Left renal pelvis (tissue), 4 donors: ENCODE results near the gene CCDC157. TPM values are rescaled to one million over a fixed set of nuclear protein-coding genes. Genes with fewer than 3 reads are reported as not detected.
"Not testable (repeated sequence)": the region's sequence is repeated elsewhere in the genome, so short reads cannot be mapped to it uniquely, and the experiment has no call there.

Experiments used
- DNase-seq, 4 donors: peaks; one replicate each; pipeline ENCODE4 v3.0.0-alpha.2; 2013; ENCODE audit warnings: low read depth in 4 of 4, low spot score in 3 of 4
- polyA plus RNA-seq, 4 donors: library from polyadenylated mRNA; unstranded; fragments of 120-200 nt; gene quantifications; one replicate each; pipeline ENCODE4 v1.2.1, GENCODE V29; 2013; ENCODE audit not compliant: insufficient read length in 4 of 4

CCDC157 gene
- polyA plus RNA-seq, 4 donors: 1.9 to 7.8 (median 5.0) TPM

DNA sequence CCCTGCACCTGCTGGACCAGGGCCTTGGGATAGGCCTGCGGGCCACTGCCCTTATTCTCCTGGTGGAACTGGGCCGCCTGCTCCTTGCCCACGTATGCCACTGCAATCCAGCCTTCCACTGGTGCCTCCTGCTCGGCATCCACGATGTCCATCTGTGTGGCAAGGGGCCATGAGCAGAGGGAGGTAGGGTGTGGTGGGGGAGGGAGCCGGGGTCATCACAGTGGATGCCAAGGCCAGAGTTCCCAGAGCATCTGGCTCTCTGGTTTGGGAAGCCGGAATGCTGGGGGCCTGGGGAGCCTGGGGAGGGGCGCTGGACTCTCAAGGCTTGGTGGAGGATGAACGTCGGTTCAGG, 29.8 kb downstream of the CCDC157 start:
- no peak for DNase-seq

DNA sequence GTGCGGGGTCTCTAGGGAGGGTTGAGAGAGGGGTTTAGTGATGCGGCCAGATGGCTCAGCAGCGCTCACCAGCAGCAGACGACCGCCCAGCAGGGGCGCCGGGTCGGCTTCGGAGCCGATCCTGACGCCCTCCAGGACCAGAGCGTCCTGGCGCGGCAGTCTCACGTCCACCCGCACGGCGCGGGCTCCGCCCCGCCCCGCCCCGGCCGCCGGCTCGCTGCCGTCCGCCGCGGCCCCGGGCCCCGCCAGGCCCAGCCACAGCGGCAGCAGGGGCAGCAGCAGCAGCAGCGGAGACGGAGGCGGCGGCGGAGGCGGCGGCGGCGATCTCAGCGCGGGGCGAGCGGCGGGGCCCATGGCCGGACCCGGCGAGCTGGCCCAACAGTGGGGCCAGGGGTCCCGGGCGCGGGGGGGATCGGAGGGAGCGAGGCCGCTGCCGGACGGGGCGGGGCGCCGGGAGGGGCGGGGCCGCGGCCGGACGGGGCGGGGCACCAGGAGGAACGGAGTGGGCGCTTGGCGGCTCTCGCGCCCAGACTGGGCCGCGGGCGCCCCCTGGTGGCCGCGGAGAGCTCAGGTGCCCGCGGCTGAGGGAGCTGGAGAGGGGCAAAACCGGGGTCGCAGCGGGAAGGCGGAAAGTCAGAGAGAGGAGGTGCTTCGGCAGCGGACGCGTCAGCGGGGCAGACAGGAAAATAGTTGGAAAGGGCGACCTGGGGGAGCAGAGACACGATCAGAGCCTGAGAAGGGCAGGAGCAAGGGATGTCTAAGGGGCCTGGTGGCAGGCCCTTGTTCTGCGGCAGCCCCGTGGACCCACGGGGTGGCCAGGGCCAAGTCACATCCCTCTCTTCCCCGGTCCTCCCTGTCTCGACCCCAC, 30.4 kb downstream of the CCDC157 start, which contains the start of gene RNF215:
RNF215 (minus strand) TSS at position 452 of the 868 bp plus-strand sequence; CDS start at position 354, 98 bp downstream.
- peak in 3 of 4 donors; percentile 64 to 78 (median 72) for DNase-seq

DNA sequence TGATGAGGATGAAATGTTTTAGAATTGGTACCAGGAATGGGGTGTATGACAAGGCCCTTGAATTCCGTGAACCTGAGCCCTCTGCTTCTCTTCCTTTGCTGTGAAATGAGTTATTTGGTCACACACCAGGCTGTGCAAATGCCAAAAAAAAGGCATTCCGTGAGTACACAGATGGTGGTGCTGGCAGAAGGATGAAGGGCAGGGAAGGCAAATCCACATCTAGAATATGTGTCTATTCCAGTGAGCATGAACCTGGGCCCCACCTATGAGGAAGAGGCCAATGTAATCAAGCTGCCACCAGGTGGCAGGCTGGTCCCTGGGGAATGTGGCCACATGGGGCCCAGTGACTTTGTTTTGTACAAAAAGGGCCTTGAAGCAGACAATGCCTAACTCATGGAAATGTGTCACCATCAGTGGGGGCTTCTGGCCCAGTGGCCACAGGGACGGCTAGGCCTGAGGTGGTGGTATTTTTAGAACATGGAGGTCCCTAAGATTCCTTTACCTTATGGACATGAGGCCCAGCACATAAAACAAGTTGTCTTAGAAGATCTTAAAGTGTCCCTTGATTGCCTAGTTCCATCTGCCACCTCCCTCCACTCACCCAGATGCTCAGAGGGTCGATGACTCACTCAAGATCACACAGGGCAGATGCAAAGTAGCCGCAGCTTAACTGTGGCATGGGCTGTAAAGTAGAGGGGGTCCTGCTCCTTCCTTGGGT, 34.3 kb downstream of the CCDC157 start:
- DNase-seq: no peak

DNA sequence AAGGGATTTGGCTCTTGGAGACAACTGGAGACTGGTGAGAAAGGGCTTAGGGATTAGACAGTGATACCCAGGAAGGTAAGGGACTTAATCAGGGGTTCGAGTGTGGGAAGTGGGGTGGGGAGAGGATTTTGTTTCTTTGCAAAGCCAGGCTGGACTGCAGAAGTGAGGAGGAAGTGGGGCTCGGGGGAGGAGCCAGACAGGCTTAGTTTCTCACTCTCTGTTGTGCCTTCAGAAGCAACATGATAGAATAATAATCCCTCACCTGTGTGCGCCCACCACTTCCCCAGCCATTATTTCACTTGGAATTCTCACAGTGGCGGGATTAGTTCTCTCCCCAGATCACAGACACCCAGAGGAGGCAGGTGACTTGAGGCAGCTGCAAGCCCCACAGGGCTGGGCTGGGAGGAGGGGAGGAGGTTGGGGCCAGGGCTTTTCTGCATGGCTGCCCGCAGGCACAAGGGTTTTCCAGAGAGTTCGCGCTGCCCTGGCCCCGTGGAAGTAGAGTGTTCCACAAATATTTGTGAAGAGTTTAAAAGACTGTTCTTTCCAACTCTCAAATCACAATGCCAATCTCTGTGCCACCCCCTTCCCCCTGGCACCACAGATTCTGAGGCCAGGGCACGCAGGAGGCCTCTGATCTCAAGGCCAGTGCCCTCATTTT, 36.0 kb downstream of the CCDC157 start:
- no peak for DNase-seq

DNA sequence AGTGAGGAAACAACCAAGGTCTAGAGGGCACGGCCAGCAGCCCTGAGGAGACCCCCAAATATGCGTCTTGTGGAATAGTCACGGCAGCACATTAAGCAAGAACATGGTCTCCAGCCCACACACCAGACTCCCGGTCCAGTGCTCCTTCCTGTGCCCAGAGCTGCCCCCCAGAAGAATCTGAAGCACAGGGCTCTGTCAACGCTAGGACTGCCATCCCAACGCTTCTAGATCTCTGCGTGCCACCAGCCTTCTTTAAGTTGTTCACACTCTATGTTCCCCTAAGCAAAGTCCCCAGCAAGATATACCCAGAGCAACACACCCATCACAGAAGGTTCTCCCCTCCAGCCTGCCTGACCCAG, 36.5 kb downstream of the CCDC157 start:
- no peak for DNase-seq

DNA sequence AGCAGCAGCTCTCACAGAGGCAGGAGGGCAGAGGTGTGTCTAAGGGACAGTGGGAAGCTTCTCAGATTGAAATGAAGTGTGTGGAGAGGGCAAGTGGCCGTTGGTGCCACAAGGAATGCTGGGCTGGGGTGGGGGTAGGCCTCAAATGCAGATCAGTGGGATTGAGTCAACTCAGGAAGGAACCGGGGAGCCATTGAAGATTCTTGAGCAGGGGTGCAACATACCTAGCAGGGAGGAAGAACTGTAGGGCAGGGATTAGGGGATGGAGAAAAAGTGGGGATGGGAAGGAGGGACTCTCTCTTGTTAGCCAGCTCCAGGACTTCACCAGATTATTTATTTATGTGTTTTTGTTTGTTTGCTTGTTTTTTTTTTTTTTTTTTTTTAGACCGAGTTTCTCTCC, 37.1 kb downstream of the CCDC157 start:
- DNase-seq: no peak

DNA sequence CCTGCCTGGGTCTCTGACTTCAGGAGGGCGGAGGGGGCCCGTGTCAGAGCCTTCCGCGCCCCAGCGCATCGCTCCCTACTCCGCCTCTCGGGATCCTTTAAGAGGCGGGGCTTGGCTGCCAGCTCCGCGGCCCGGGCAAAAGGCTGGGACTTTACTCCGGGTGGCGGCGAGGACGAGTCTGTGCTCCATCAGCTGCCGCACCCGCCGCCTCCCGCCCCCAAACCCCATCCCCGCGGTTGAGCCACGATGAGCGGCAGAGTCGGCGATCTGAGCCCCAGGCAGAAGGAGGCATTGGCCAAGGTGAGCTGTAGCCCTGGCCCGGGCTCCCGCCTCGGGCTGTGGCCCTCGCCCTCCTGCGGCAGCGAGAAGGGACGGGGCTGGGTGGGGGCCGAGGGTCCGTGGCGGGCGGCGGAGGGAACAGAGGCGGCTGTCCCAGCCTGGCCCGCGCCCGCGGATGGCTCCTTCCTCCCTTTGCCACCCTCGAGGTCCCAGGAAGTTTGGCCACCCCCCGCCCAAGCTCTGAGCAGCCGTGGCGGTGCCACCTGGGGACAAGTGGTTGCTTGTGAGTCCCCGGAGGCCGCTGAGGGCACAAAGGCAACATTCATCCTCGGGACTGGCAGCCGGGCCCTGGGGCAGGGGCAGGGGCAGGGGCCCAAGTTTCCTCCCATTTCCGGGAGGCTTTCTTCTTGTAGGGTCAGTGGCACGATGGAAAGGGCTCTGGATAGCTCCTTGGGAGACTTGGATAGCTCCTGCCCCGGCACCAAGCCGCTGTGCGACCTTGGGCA, 40.3 kb downstream of the CCDC157 start, which contains the start of gene SEC14L2:
SEC14L2 (plus strand) TSS at position 148 of the 785 bp plus-strand sequence; CDS start at position 247, 99 bp downstream.
- DNase-seq: no peak

DNA sequence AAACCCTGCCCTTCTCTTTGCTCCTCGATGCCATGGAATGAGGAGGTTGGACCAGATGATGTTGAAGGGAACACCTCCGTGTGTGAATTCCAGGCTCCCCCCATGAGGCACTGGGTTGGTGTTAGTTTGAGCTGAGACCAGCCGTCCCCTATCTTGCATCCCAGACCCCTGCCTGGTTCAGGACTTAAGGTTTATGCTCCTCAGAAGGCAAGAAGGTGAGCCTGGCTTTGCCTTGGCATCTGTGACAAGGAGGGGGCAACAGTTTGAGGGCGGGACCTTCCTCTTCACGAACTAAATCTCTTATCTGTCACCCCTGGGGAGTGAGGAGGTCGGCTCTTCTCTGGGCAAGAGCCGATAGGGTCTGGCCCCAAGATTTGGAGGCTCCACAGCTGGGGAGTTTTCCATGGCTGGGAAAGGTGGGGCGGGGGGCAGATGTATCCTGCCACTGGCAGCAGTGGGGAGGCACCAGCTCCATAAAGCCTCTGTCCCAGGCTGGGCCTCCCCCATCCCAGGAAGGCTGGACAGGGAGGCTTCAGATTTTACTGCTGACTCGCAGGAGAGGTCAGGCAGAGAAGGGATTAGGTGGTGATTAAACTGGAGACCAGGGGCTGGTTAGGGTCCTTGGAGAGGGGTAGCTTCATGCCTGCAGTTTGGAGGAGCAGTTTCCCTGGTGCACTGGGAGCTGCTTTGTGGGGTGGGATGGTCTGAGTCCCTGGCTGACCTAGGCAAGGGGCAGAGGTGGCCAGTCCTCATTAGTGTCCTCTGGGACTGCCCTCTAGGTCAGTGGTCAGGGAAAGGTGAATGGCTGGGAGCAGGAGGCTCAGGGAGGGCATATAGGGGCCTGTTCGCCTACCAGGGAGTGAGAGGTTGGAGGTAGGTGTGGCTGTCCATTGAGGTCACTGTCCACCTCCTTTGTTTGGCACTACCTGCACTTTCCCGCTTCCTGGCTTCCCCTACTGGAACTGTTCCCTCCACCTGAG, 41.1 kb downstream of the CCDC157 start:
- DNase-seq: no peak

DNA sequence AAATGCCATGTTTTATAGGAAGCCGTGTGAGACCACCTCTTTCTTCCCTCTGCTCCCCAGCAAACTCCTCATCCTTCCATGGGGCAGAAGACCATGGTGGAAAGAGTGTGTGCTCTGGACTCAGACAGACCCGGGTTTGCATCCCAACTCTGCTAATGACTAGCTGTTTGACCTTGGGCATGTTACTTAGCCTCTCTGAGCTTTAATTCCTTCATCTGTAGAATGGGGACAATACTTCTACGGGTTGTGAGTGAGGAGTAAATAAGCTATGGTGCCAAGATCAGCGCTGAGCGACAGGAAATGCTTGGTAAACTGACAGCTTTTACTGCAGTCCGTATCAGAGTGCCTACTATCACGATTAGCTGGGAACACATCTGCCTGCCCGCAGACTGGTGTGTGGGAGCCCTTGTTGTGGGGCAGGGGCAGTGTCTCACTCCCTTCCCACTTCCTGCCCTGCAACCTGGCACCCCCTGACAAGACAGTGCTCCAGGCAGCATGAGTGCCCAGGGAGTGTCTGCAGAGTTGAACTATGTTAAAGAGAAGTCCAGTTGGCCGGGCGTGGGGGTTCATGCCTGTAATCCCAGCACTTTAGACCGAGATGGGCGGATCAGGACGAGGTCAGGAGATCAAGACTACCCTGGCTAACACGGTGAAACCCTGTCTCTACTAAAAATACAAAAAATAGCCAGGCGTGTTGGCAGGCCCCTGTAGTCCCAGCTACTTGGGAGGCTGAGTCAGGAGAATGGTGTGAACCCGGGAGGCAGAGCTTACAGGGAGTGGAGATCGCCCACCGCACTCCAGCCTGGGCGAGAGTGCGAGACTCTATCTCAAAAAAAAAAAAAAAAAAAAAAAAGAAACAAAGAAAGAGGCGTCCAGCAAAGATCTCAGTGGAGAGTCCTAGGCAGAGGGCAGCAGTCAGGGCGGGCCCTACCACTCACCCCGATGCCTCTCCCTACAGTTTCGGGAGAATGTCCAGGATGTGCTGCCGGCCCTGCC, 42.2 kb downstream of the CCDC157 start:
- no peak for DNase-seq

DNA sequence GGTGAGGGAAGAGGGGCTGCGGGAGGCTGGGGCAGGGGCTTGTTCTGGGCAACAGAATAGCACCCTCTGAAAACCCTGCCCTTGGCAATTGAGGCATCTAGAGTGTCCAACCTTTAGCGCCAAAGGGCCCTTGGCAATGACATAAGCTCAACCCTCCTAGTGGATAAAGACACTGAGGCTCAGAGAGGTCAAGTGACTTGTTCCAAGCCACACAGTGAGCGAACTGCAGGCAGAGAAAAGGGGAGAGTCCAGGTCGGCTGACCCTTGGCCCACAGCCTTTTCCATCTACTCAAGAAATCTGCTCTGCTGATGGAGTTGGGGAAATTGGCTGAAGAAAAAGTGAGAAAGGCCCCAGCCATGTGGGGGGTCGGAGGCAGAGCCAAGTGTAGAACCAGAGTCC, 42.9 kb downstream of the CCDC157 start:
- no peak for DNase-seq

DNA sequence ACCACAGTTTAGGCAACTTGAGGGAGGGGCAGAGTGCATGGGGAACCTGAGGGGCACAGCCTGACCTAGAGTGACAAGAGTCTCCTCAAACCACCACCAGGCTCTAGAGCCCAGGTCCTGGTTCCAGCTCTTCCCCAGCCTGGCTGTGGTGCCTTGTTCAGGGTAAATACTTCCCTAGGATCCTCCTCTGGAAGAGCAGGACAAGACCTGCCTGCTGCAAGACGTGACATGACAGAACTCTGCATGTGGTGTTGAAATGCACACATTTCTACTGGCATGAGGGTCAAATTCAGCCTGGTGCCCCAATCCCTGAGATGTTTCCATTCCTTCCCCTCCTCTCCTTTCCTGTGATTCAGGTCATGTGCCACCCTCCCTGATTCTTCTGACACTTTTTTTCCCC, 43.4 kb downstream of the CCDC157 start:
- no peak for DNase-seq

DNA sequence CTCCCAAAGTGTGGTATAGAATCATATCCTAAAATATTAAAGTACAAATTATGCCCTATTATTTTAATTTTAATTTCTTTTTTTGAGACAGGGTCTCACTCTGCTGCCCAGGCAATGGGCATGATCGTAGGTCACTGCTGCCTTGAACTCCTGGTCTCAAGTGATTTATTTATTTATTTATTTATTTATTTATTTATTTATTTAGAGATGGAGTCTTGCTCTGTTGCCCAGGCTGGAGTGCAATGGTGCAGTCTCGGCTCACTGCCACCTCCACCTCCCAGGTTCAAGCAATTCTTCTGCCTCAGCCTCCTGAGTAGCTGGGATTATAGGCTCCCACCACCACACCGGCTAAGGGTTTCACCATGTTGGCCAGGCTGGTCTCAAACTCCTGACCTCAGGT, 44.2 kb downstream of the CCDC157 start:
- DNase-seq: not testable (repeated sequence)

DNA sequence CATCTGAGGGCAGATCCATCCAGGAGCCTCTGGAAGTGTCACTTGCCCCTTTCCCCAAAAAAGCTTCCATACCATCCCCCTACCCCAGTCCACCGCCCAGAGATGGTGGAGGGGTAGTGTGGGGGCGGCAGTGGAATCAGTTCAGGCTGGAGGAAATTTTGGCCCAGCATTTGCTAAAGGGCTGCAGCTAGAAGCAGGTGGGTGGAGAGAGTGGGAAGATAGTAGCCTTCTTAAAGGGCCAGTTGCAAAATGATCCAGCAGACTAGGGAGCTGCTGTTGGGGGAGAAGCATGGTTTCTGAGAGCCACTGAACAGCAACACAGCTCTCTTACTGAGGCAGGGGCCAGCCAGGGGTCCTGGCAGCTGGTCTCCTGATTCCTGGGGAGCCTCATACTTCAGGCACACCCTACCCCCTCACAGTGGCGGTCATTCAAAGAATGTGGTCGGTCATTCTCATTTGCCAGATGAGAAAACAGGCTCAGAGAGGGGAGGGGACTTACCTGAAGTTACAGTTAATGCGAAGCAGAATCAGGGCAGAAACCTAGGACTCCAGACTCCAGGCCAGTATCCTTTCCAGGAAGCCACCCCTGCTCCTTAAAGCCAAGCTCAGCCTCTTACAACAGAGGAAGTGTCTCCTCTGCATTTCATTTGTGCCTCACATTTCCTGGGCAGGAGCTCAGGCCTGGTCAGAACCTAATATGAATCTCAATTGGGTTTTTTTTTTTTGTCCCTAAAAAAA, 45.4 kb downstream of the CCDC157 start:
- no peak for DNase-seq

DNA sequence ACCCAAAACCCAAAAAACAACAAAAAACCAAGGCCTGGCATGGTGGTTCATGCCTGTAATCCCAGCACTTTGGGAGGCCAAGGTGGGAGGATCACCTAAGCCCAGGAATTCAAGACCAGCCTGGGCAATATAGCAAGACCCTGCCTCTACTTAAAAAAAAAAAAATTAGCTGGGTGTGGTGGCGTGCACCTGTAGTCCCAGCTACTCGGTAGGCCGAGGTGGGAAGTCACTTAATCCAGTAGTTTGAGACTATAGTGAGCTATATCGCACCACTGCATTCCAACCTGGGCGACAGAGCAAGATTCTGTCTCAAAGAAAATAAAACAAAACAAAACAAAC, 45.9 kb downstream of the CCDC157 start:
- not testable (repeated sequence) for DNase-seq

DNA sequence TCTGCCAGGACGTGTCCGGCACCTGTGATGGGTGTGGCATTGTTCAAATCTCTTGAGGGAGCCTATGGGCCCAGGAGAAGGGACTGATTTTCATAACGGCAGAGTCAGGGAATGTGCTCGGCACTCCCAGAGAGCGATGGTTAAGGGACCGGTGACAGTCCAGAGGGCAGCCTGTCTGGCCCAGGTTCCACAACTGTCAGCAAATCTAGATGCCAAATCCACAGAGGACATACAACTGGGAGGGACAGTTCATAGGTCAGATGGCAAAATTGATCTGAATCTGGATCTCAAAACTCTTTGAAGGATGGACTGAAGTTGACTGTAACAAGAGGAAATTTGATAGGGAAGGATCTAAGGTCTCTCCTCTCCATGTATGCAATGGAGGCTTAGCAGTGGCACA, 47.5 kb downstream of the CCDC157 start:
- no peak for DNase-seq

DNA sequence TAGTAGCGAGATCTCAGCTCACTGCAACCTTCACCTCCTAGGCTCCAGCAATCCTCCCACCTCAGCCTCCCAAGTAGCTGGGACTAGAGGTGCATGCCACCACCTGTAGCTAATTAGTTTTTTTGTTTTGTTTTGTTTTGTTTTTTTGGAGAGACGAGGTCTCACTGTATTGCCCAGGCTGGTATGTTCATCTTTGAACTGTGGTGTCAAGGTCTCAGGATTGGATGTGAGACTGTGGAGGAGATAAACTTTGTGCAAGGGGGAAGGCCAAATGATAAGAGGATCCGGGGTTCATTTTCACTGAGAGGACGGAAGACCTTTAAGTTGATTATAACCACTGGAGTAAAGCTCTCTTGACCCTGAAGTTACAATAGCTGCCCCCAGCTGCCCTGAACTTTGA, 48.9 kb downstream of the CCDC157 start:
- DNase-seq: no peak

DNA sequence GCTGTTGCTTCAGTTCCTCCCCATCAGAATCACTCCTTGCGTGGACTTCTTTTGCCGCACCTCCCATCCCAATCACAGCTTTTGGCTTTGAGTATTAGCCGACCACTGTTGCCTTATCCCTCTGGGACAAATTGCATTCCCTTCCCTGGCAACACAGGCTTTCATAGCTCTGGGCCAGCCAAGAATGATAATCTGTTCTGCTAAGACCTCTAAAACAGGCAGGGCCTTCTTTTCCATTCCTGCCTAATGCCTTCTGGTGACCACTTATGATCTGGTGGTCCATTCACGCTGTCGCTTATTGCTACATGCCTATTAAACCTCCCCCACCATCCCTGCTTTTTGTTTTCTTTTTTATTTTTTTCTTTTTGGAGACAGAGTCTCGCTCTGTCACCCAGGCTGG, 49.6 kb downstream of the CCDC157 start:
- no peak for DNase-seq
